ENCODE data around the gene CAMK4. TPM values are rescaled to one million over a fixed set of nuclear protein-coding genes. Genes with fewer than 3 reads are reported as not detected.

Gene CAMK4
- total RNA-seq, 1 donor from 2014 or later, result 1.2 TPM

- Mint-ChIP-seq H3K9me3 (ENCODE audit: unreplicated experiment) (no peaks in the 10 kb centered on the region), H3K27ac (ENCODE audit: unreplicated experiment) (peak overlapping the region; percentile 50), H3K4me1 (ENCODE audit: unreplicated experiment) (peaks cover 34% of the 10 kb centered on the region), H3K4me3 (ENCODE audit: unreplicated experiment) (peak overlapping the region; percentile 35), H3K36me3 (ENCODE audit: unreplicated experiment) (no peaks in the 10 kb centered on the region), H3K27me3 (ENCODE audit: unreplicated experiment) (no peaks in the 10 kb centered on the region)
- TF ChIP-seq, protein P1, sequence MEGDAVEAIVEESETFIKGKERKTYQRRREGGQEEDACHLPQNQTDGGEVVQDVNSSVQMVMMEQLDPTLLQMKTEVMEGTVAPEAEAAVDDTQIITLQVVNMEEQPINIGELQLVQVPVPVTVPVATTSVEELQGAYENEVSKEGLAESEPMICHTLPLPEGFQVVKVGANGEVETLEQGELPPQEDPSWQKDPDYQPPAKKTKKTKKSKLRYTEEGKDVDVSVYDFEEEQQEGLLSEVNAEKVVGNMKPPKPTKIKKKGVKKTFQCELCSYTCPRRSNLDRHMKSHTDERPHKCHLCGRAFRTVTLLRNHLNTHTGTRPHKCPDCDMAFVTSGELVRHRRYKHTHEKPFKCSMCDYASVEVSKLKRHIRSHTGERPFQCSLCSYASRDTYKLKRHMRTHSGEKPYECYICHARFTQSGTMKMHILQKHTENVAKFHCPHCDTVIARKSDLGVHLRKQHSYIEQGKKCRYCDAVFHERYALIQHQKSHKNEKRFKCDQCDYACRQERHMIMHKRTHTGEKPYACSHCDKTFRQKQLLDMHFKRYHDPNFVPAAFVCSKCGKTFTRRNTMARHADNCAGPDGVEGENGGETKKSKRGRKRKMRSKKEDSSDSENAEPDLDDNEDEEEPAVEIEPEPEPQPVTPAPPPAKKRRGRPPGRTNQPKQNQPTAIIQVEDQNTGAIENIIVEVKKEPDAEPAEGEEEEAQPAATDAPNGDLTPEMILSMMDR (IDR thresholded peaks at IDR 0.05), result no peak
- DNase-seq (ENCODE audit: extremely low spot score, unreplicated experiment), result no peak
Observed at GRCh38 chr5:111514087-111514486, 289.9 kb downstream of the CAMK4 start.

DNA sequence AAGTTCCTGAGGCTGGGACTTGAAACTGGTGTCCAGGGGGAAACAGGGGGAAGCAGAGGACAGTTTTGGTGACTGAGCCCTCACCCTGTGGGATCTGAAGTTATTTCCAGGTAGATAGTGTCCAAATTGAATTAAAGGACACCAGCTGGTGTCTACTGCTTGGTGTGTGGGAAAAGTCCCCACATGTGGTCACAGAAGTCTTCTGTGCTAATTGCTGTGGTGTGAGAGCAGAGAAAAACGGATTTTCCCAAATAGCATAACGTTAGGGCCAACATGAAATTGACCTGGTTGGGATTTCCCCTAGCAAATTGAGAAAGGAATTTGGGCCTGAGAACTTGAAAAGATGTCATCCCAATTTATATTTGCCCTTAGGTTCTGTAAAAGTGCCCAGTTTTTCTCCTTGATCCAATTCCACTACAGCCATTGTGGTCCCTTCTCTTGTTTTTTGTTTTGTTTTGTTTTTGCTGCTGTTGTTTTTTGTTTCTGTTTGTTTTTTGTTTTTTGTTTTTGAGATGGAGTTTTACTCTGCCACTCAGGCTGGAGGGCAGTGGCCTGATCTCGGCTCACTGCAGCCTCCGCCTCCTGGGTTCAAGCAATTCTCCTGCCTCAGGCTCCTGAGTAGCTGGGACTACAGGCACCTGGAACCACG lies 293.8 kb downstream of the CAMK4 start:
- TF ChIP-seq, protein P1 (IDR thresholded peaks at IDR 0.05), result no peak
- Mint-ChIP-seq H3K4me1 (ENCODE audit: unreplicated experiment) (peaks cover 10% of the 10 kb centered on the region), H3K27ac (ENCODE audit: unreplicated experiment) (no peak overlapping the region), H3K9me3 (ENCODE audit: unreplicated experiment) (no peaks in the 10 kb centered on the region), H3K27me3 (ENCODE audit: unreplicated experiment) (no peaks in the 10 kb centered on the region), H3K36me3 (ENCODE audit: unreplicated experiment) (no peaks in the 10 kb centered on the region), H3K4me3 (ENCODE audit: unreplicated experiment) (no peak overlapping the region)
- no peak for DNase-seq (ENCODE audit: extremely low spot score, unreplicated experiment)

DNA sequence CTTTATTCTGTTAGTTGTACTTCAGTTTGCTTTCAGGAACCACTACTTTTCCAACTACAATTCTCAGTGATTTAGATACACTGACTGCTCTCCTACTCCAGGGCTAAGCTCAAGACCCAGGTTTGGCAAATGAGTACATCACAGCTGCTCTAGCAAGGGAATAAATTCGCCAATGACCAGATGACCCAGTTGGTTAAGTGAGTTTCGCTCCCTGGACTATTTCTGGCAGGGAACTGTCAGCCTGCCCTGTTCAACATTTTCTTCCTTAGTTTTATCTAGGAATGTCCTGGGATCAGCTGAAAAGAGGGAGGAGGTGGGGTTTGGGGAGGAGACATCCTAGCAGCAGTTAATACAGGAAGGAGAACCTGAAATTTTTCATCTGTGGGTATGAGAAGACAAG lies 294.6 kb downstream of the CAMK4 start:
- no peak overlapping the region for H3K27ac Mint-ChIP-seq (ENCODE audit: unreplicated experiment)
- TF ChIP-seq, protein P1 (IDR thresholded peaks at IDR 0.05), result no peak
- no peaks in the 10 kb centered on the region for H3K9me3 Mint-ChIP-seq (ENCODE audit: unreplicated experiment)
- peaks cover 5% of the 10 kb centered on the region for H3K4me1 Mint-ChIP-seq (ENCODE audit: unreplicated experiment)
- H3K4me3 Mint-ChIP-seq (ENCODE audit: unreplicated experiment), result no peak overlapping the region
- DNase-seq (ENCODE audit: extremely low spot score, unreplicated experiment), result no peak
- H3K27me3 Mint-ChIP-seq (ENCODE audit: unreplicated experiment), result no peaks in the 10 kb centered on the region
- no peaks in the 10 kb centered on the region for H3K36me3 Mint-ChIP-seq (ENCODE audit: unreplicated experiment)

GRCh38 chr5:111520908-111521307 lies 296.7 kb downstream of the CAMK4 start:
- Mint-ChIP-seq H3K4me3 (ENCODE audit: unreplicated experiment) (no peak overlapping the region), H3K27ac (ENCODE audit: unreplicated experiment) (no peak overlapping the region), H3K36me3 (ENCODE audit: unreplicated experiment) (no peaks in the 10 kb centered on the region), H3K9me3 (ENCODE audit: unreplicated experiment) (no peaks in the 10 kb centered on the region), H3K27me3 (ENCODE audit: unreplicated experiment) (no peaks in the 10 kb centered on the region), H3K4me1 (ENCODE audit: unreplicated experiment) (no peaks in the 10 kb centered on the region)
- TF ChIP-seq, protein P1 (IDR thresholded peaks at IDR 0.05), result no peak
- DNase-seq (ENCODE audit: extremely low spot score, unreplicated experiment), result no peak

- DNase-seq (ENCODE audit: extremely low spot score, unreplicated experiment), result no peak
- Mint-ChIP-seq H3K9me3 (ENCODE audit: unreplicated experiment) (no peaks in the 10 kb centered on the region), H3K4me3 (ENCODE audit: unreplicated experiment) (no peak overlapping the region), H3K36me3 (ENCODE audit: unreplicated experiment) (no peaks in the 10 kb centered on the region), H3K27ac (ENCODE audit: unreplicated experiment) (no peak overlapping the region), H3K27me3 (ENCODE audit: unreplicated experiment) (no peaks in the 10 kb centered on the region), H3K4me1 (ENCODE audit: unreplicated experiment) (peaks cover 11% of the 10 kb centered on the region)
- TF ChIP-seq, protein P1 (IDR thresholded peaks at IDR 0.05), result no peak
Observed at GRCh38 chr5:111528056-111528455, 303.9 kb downstream of the CAMK4 start.

Data from osteocyte (in vitro differentiated cells).